Progenitor cell of endocrine pancreas (in vitro differentiated cells): ENCODE data around the gene IL17C. TPM values are rescaled to one million over a fixed set of nuclear protein-coding genes. Genes with fewer than 3 reads are reported as not detected.

Source experiments
- DNase-seq: peaks from one replicate; pipeline ENCODE4 v3.0.0; 2021; ENCODE audit warnings: low spot score; ENCODE audit not compliant: unreplicated experiment
- H3K27ac Mint-ChIP-seq: 2 replicates; pipeline ENCODE4 v1.8.0; 2021; ENCODE audit warnings: mild to moderate bottlenecking, moderate library complexity, mixed read lengths
- H3K27me3 Mint-ChIP-seq: 2 replicates; pipeline ENCODE4 v1.8.0; 2021; ENCODE audit warnings: mixed read lengths
- H3K36me3 Mint-ChIP-seq: 2 replicates; pipeline ENCODE4 v1.8.0; 2022; ENCODE audit warnings: mixed read lengths; ENCODE audit not compliant: insufficient read depth
- H3K4me1 Mint-ChIP-seq: 2 replicates; pipeline ENCODE4 v1.8.0; 2021; ENCODE audit warnings: low read depth, mixed read lengths
- H3K4me3 Mint-ChIP-seq: 2 replicates; pipeline ENCODE4 v1.8.0; 2021; ENCODE audit warnings: low read depth, mild to moderate bottlenecking, moderate library complexity, mixed read lengths
- H3K9me3 Mint-ChIP-seq: 2 replicates; pipeline ENCODE4 v1.8.0; 2021; ENCODE audit warnings: low read depth, mixed read lengths
- total RNA-seq: library from RNA; stranded (reverse); gene quantifications from 2 replicates; pipeline ENCODE4 v1.2.1, GENCODE V29; 2021
- TF ChIP-seq, protein P1 (sequence below): fragments of 200-600 bp; sonication (generic); IDR thresholded peaks from one replicate; pipeline ENCODE4 v1.5.0; 2021; ENCODE audit warnings: antibody characterized with exemption, mild to moderate bottlenecking; ENCODE audit not compliant: unreplicated experiment

The IL17C gene
- total RNA-seq, 1 donor from 2014 or later, result 0.29 TPM

DNA sequence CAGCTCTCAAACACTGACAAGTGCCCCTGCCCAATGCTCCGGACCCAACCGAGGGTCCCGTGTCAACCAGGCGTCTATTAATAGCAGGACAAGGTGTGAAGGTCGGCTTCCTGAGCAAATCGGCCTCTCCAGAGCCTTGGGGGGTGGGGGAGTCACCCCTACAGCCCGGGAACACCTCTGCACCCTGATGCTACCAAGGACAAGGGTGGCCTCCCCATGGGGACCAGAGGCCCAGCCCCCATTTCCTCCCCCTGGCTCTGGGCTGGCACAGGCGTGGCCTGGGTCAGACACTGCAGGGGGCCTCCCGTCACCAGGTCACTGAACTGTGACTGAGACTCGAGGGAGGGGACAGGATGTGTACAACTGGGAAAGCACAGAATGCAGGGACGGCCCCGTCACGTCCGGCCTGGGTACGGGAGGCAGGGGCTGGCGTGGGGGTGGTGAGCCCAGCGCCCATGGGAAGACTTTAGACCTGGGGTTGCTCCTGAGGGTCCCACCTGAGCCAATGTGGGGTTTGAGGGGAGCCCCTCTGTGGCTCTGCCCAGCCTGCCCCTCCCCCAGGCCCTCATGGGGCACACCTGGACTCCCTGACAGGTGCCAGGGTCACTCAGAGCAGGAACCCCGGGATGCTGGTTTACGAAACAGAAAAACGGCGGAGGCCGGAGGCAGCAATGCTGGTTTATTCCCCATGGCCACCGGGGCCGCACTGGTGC is 13.1 kb downstream of the IL17C start:
- Mint-ChIP-seq H3K27ac (no peak overlapping the region), H3K9me3 (no peaks in the 10 kb centered on the region), H3K36me3 (peaks cover 7% of the 10 kb centered on the region), H3K4me3 (peak overlapping the region; percentile 81), H3K27me3 (no peaks in the 10 kb centered on the region), H3K4me1 (peaks cover 4% of the 10 kb centered on the region)
- DNase-seq, result no peak
- TF ChIP-seq, protein P1, sequence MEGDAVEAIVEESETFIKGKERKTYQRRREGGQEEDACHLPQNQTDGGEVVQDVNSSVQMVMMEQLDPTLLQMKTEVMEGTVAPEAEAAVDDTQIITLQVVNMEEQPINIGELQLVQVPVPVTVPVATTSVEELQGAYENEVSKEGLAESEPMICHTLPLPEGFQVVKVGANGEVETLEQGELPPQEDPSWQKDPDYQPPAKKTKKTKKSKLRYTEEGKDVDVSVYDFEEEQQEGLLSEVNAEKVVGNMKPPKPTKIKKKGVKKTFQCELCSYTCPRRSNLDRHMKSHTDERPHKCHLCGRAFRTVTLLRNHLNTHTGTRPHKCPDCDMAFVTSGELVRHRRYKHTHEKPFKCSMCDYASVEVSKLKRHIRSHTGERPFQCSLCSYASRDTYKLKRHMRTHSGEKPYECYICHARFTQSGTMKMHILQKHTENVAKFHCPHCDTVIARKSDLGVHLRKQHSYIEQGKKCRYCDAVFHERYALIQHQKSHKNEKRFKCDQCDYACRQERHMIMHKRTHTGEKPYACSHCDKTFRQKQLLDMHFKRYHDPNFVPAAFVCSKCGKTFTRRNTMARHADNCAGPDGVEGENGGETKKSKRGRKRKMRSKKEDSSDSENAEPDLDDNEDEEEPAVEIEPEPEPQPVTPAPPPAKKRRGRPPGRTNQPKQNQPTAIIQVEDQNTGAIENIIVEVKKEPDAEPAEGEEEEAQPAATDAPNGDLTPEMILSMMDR, result no peak

DNA sequence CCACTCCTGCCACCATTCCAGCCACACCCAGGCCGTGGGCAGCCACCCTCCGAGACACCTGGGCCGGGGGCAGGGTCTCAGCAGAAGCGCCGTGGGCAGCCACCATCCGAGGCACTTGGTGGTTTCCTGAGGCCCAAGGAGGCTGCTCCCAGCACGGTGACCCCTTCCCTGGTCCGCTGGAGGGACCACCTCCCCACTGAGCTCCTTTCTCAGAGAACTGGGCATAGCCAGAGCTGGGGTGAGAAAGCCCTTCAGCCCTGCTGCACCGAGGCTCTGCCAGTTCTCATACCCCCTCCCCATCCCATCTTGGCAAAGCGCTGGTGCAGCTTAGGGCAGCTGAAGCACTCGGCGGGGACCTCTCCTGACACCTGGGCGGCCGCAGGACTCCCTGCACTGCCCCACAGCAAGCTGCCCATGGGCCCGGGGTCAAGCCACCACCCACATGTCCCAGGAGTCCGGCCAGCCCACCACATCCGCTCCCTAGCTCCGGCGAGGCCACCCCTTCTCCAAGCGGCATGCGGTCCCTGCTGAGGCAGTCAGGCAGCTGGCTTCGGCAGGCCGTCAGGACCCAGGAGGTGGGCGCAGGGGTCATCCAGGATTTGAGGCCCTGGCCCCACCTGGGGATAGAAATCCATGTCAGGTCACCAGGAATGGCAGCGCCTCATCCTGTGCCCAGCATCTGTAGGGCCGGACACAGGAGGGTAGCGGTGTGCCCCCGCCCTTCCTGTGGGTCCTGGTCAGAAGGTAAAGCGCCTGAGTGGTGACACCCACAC is 13.8 kb downstream of the IL17C start:
- no peak for DNase-seq
- Mint-ChIP-seq H3K9me3 (no peaks in the 10 kb centered on the region), H3K27ac (no peak overlapping the region), H3K27me3 (no peaks in the 10 kb centered on the region), H3K36me3 (peaks cover 7% of the 10 kb centered on the region), H3K4me1 (peaks cover 4% of the 10 kb centered on the region), H3K4me3 (no peak overlapping the region)
- TF ChIP-seq, protein P1, result no peak

DNA sequence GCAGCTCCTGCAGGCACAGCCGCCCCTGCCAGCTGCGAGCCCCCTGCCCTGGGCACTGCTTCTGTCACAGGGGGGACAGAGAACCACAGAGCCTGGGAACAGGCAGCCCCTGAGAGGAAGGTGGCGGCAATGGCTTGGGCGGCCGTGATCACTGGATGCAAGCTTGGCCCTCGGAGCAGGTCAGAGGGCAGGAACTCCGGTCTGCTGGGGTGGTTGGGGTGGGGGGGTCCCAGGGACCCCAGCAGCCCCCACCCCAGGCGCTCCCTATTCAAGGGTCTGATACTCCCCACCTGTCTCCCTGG is 14.3 kb downstream of the IL17C start:
- TF ChIP-seq, protein P1, result no peak
- Mint-ChIP-seq H3K27me3 (no peaks in the 10 kb centered on the region), H3K4me3 (no peak overlapping the region), H3K9me3 (no peaks in the 10 kb centered on the region), H3K27ac (no peak overlapping the region), H3K36me3 (peaks cover 7% of the 10 kb centered on the region), H3K4me1 (peaks cover 4% of the 10 kb centered on the region)
- no peak for DNase-seq

DNA sequence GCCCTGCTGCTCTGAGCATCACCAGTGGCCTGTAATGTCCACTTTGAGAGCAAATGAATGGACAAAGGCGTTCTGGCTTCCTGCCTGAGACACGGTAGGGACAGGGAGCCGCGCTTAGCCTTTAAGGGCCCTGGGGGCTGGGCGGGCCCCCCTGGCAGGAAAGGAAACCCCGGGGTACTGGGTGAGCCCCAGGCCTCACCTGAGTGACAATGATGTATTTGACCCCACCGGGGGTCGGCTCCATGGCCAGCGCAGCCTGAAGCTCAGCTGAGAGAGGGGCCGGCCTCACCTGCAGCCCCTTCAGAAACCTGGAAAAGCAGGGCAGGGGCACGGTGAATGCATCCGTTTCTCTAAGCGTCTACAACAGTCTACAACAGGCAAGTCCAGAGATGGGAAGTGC is 14.7 kb downstream of the IL17C start:
- Mint-ChIP-seq H3K9me3 (no peaks in the 10 kb centered on the region), H3K27ac (no peak overlapping the region), H3K36me3 (peaks cover 7% of the 10 kb centered on the region), H3K4me1 (peaks cover 4% of the 10 kb centered on the region), H3K4me3 (no peak overlapping the region), H3K27me3 (no peaks in the 10 kb centered on the region)
- TF ChIP-seq, protein P1, result no peak
- DNase-seq, result no peak

DNA sequence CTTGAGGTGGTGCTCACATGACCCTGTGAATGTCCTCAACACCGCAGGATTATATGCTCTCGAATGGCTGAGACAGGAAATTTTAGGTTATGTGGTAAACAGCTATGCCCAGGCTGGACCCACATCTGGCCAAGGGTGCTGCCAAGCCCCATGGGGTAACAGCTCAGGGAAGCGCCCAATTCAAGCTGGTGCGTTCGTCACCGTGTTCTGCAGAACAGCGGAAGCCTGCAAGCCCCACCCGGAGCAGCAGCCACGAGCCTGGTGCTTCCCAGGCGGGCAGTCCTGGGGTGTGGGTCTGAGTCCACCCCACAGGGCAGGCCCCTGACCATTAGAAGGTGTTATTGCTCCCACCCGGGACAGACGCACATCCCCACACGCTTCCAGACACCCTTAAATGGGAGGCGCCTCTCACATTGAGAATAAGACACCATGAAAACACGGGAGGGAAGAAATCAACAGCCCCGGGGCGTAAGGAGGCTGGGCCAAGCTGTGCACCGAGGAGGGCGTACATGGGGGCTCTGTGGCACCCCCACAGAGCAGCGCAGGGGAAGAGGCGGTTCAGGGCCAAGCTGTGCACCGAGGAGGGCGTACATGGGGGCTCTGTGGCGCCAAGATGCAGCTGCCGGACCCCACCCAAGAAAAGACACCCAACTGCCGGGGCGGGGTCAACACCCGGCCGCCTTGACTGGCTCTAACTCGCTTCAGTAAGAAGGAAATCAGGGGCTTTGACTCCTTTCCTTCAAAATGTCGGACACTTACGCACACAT is 15.4 kb downstream of the IL17C start:
- Mint-ChIP-seq H3K27me3 (no peaks in the 10 kb centered on the region), H3K9me3 (no peaks in the 10 kb centered on the region), H3K4me1 (peaks cover 4% of the 10 kb centered on the region), H3K27ac (no peak overlapping the region), H3K36me3 (peaks cover 8% of the 10 kb centered on the region), H3K4me3 (no peak overlapping the region)
- TF ChIP-seq, protein P1, result no peak
- no peak for DNase-seq
